Muscle layer of duodenum (tissue), 2 donors: ENCODE data around the gene NOL9.

ENCODE experiments used
- H3K27ac ChIP-seq: one replicate; pipeline ENCODE4 v1.7.0; 2013; ENCODE audit warnings: mild to moderate bottlenecking, low read length
- H3K27me3 ChIP-seq: one replicate; pipeline ENCODE4 v1.7.0; 2013; ENCODE audit warnings: low read depth, mild to moderate bottlenecking, control low read depth, low read length
- H3K36me3 ChIP-seq, 2 donors: one replicate each; pipeline ENCODE4 v1.7.0; 2013; ENCODE audit warnings: low read length in 2 of 2, control low read depth in 1 of 2, mild to moderate bottlenecking in 1 of 2; ENCODE audit not compliant: insufficient read depth in 2 of 2, control insufficient read depth in 1 of 2
- H3K4me1 ChIP-seq, 2 donors: one replicate each; pipeline ENCODE4 v1.7.0; 2013; ENCODE audit warnings: low read length in 2 of 2, mild to moderate bottlenecking in 2 of 2, control low read depth in 1 of 2, moderate library complexity in 1 of 2; ENCODE audit not compliant: insufficient read depth in 2 of 2, control insufficient read depth in 1 of 2
- H3K4me3 ChIP-seq, 2 donors: one replicate each; pipeline ENCODE4 v1.7.0; 2013; ENCODE audit warnings: low read length in 2 of 2, low read depth in 1 of 2, mild to moderate bottlenecking in 1 of 2
- H3K9me3 ChIP-seq, 2 donors: one replicate each; pipeline ENCODE4 v1.7.0; 2013; ENCODE audit warnings: low read length in 2 of 2, control low read depth in 1 of 2, mild to moderate bottlenecking in 1 of 2; ENCODE audit not compliant: control insufficient read depth in 1 of 2
- donor health status: healthy.

Gene NOL9

GRCh38 chr1:6588128-6588892, 34.0 kb upstream of the NOL9 start:
- Histone ChIP-seq H3K4me3 (no peak overlapping the region), H3K36me3 (peaks cover 29 to 53% of the 10 kb centered on the region in 2 donors), H3K4me1 (peaks cover 0 to 20% of the 10 kb centered on the region in 2 donors), H3K27ac (no peak overlapping the region), H3K9me3 (no peaks in the 10 kb centered on the region), H3K27me3 (no peaks in the 10 kb centered on the region)

GRCh38 chr1:6587261-6588005, 33.1 kb upstream of the NOL9 start:
- Histone ChIP-seq H3K4me3 (no peak overlapping the region), H3K27ac (no peak overlapping the region), H3K27me3 (no peaks in the 10 kb centered on the region), H3K4me1 (peaks cover under 1 to 20% of the 10 kb centered on the region in 2 donors), H3K36me3 (peaks cover 20 to 44% of the 10 kb centered on the region in 2 donors), H3K9me3 (no peaks in the 10 kb centered on the region)

DNA sequence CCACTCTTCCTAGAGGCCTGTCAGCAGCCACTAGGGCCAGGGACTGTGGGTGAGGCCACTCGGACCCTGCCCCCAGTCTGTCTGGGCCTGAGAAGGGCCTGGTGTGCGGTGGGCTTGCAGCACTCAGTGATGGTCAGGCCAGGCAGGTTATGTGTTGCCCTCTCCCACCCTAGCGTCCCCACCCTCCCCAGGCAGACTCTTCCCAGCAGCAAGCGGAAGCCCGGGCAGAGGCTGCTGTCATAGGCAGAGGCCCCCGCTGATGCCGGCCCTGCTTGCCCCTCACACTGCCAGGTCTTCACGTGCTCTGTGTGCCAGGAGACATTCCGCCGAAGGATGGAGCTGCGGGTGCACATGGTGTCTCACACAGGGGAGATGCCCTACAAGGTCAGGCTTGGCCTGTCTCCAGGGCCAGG, 32.1 kb upstream of the NOL9 start:
- peaks cover 13 to 34% of the 10 kb centered on the region in 2 donors for H3K36me3 ChIP-seq
- peaks cover 3 to 23% of the 10 kb centered on the region in 2 donors for H3K4me1 ChIP-seq
- no peak overlapping the region for H3K4me3 ChIP-seq
- H3K27ac ChIP-seq: no peak overlapping the region
- no peaks in the 10 kb centered on the region for H3K27me3 ChIP-seq
- H3K9me3 ChIP-seq: no peaks in the 10 kb centered on the region

DNA sequence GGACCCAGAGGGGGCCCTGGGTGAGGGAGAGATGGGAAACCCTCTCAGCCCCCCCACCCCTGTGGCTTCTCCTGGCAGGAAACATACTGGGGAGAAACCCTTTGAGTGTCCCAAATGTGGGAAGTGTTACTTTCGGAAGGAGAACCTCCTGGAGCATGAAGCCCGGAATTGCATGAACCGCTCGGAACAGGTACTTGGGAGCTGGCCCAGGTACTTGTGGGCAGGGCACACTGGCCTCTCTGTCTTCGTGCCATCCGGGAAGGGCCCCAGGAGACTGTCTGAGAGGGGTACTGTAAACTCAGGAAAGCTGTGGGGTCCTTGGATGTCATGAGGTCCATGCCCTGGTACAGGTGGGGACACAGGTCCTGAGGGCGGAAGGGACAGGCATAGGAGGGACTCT, 31.5 kb upstream of the NOL9 start:
- peaks cover 7 to 29% of the 10 kb centered on the region in 2 donors for H3K4me1 ChIP-seq
- H3K27ac ChIP-seq: no peak overlapping the region
- H3K27me3 ChIP-seq: no peaks in the 10 kb centered on the region
- no peak overlapping the region for H3K4me3 ChIP-seq
- H3K36me3 ChIP-seq: peaks cover 13 to 29% of the 10 kb centered on the region in 2 donors
- no peaks in the 10 kb centered on the region for H3K9me3 ChIP-seq

DNA sequence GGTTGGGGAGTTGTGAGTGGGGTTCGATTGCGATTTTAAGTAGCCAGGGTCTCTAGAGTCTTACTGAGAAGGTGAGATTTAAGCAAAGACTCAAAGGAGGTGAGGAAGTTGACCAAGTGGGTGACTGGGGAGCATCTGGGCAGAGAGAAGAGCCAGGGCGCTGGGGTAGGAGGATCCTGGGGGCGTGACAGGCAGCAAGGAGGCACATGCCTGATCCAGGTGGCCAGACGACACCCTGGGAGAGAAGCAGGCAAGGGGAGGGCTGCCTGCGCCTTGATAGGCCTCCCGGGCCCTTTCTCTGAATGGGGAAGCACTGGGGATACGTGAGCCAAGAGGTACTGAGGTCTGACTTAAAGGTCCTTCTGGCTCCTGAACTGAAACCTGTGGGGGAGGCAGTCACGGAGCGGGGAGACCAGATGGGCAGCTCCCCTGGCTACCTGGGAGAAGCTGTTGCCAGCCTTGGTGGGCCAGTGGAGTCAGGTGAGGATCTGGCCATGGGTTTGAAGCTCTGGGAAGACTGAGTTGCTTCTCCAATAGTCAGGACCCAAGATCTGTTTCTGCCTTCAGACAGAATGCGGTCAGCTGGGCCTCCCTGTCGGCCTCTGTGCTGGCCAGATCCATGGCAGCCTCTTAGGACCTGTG, 30.9 kb upstream of the NOL9 start:
- H3K27ac ChIP-seq: no peak overlapping the region
- no peak overlapping the region for H3K4me3 ChIP-seq
- H3K9me3 ChIP-seq: no peaks in the 10 kb centered on the region
- peaks cover 11 to 36% of the 10 kb centered on the region in 2 donors for H3K4me1 ChIP-seq
- peaks cover 10 to 22% of the 10 kb centered on the region in 2 donors for H3K36me3 ChIP-seq
- H3K27me3 ChIP-seq: no peaks in the 10 kb centered on the region

- no peak overlapping the region for H3K27ac ChIP-seq
- H3K36me3 ChIP-seq: peaks cover 5 to 14% of the 10 kb centered on the region in 2 donors
- H3K9me3 ChIP-seq: no peaks in the 10 kb centered on the region
- H3K4me1 ChIP-seq: peaks cover 11 to 38% of the 10 kb centered on the region in 2 donors
- H3K4me3 ChIP-seq: no peak overlapping the region
- H3K27me3 ChIP-seq: no peaks in the 10 kb centered on the region
Measured at GRCh38 chr1:6584126-6585080, 30.1 kb upstream of the NOL9 start.

- Histone ChIP-seq H3K36me3 (no peaks in the 10 kb centered on the region), H3K4me3 (no peak overlapping the region), H3K4me1 (peaks cover 16 to 30% of the 10 kb centered on the region in 2 donors), H3K27ac (peak overlapping the region; percentile 25), H3K9me3 (no peaks in the 10 kb centered on the region), H3K27me3 (no peaks in the 10 kb centered on the region)
Measured at GRCh38 chr1:6582370-6582769, 28.1 kb upstream of the NOL9 start.

GRCh38 chr1:6581561-6582305, 27.4 kb upstream of the NOL9 start:
- Histone ChIP-seq H3K27ac (peak overlapping the region; percentile 25), H3K4me1 (peaks cover 16 to 24% of the 10 kb centered on the region in 2 donors), H3K36me3 (no peaks in the 10 kb centered on the region), H3K9me3 (no peaks in the 10 kb centered on the region), H3K27me3 (no peaks in the 10 kb centered on the region), H3K4me3 (no peak overlapping the region)

- Histone ChIP-seq H3K27me3 (no peaks in the 10 kb centered on the region), H3K4me3 (peak overlapping the region; percentile 79 to 82), H3K9me3 (no peaks in the 10 kb centered on the region), H3K4me1 (peaks cover 16 to 21% of the 10 kb centered on the region in 2 donors), H3K27ac (peak overlapping the region; percentile 88), H3K36me3 (no peaks in the 10 kb centered on the region)
Measured at GRCh38 chr1:6580593-6581409, 26.5 kb upstream of the NOL9 start.
